RWPE2 (cell line): ENCODE results near the gene DNAJC18.

Experiments used
- ATAC-seq: fragments of 200-7000 bp; cut with Tn5 transposase; 3 replicates; pipeline ENCODE4 v1.9.1; 2021; ENCODE audit warnings: low read depth
- DNase-seq: peaks from one replicate; pipeline ENCODE4 v3.0.0-alpha.2; 2020; ENCODE audit warnings: low spot score
- H3K27ac ChIP-seq: fragments of 450-650 bp; 2 replicates; pipeline ENCODE4 v1.5.1; 2017; ENCODE audit warnings: mild to moderate bottlenecking; ENCODE audit not compliant: poor library complexity, severe bottlenecking
- H3K27me3 ChIP-seq: fragments of 250-450 bp; sonication (Bioruptor Pico); 2 replicates; pipeline ENCODE4 v1.5.1; 2021; ENCODE audit warnings: mild to moderate bottlenecking, moderate library complexity; ENCODE audit not compliant: insufficient read depth, poor library complexity, severe bottlenecking
- H3K36me3 ChIP-seq: fragments of 250-450 bp; sonication (Bioruptor Pico); 2 replicates; pipeline ENCODE4 v1.5.1; 2020; ENCODE audit warnings: low read depth, mild to moderate bottlenecking, moderate library complexity
- H3K4me1 ChIP-seq: fragments of 250-450 bp; sonication (Bioruptor Pico); 2 replicates; pipeline ENCODE4 v1.5.1; 2021; ENCODE audit warnings: mild to moderate bottlenecking, moderate library complexity; ENCODE audit not compliant: insufficient read depth, poor library complexity, severe bottlenecking
- H3K4me3 ChIP-seq: fragments of 250-450 bp; sonication (Bioruptor Pico); 2 replicates; pipeline ENCODE4 v1.5.1; 2021; ENCODE audit warnings: mild to moderate bottlenecking, moderate library complexity; ENCODE audit not compliant: severe bottlenecking
- H3K9me3 ChIP-seq: fragments of 250-450 bp; sonication (Bioruptor Pico); 2 replicates; pipeline ENCODE4 v1.5.1; 2021; ENCODE audit warnings: mild to moderate bottlenecking, moderate library complexity; ENCODE audit not compliant: severe bottlenecking
- CTCF ChIP-seq: fragments of 450-650 bp; IDR thresholded peaks from one replicate; pipeline ENCODE4 v1.5.1; 2017; ENCODE audit warnings: mild to moderate bottlenecking, moderate library complexity; ENCODE audit not compliant: poor library complexity, severe bottlenecking

Gene DNAJC18

GRCh38 chr5:139431706-139432105 is 7.6 kb downstream of the DNAJC18 start:
- ATAC-seq (peak; percentile 40; the same call in 1 of the 3 replicates), DNase-seq (no peak)
- H3K27me3 ChIP-seq = no peaks in the 10 kb centered on the region
- H3K36me3 ChIP-seq = peaks cover 4% of the 10 kb centered on the region; the same call in 1 of the 2 replicates
- H3K27ac ChIP-seq = no peak overlapping the region
- H3K4me1 ChIP-seq = no peaks in the 10 kb centered on the region
- TF ChIP-seq CTCF = no peak
- H3K4me3 ChIP-seq = no peak overlapping the region
- no peaks in the 10 kb centered on the region for H3K9me3 ChIP-seq

GRCh38 chr5:139430015-139430414 is 9.3 kb downstream of the DNAJC18 start:
- peaks cover 7% of the 10 kb centered on the region; the same call in 1 of the 2 replicates for H3K36me3 ChIP-seq
- ATAC-seq (no peak), DNase-seq (no peak)
- no peak overlapping the region for H3K27ac ChIP-seq
- no peaks in the 10 kb centered on the region for H3K9me3 ChIP-seq
- no peaks in the 10 kb centered on the region for H3K27me3 ChIP-seq
- TF ChIP-seq CTCF = no peak
- H3K4me1 ChIP-seq = no peaks in the 10 kb centered on the region
- no peak overlapping the region for H3K4me3 ChIP-seq

GRCh38 chr5:139426203-139426885 is 13.0 kb downstream of the DNAJC18 start:
- Histone ChIP-seq H3K4me3 (no peak overlapping the region), H3K27ac (no peak overlapping the region), H3K4me1 (no peaks in the 10 kb centered on the region), H3K27me3 (no peaks in the 10 kb centered on the region), H3K36me3 (peaks cover 5% of the 10 kb centered on the region; the same call in 1 of the 2 replicates), H3K9me3 (no peaks in the 10 kb centered on the region)
- no peak for TF ChIP-seq CTCF
- DNase-seq (no peak), ATAC-seq (0 out of 3 replicates have a peak, but pooled peaks have one; percentile 24)

GRCh38 chr5:139425497-139425896 is 13.8 kb downstream of the DNAJC18 start:
- DNase-seq (no peak), ATAC-seq (no peak)
- no peak for TF ChIP-seq CTCF
- peaks cover 9% of the 10 kb centered on the region for H3K36me3 ChIP-seq
- H3K9me3 ChIP-seq = no peaks in the 10 kb centered on the region
- no peaks in the 10 kb centered on the region for H3K27me3 ChIP-seq
- no peak overlapping the region for H3K4me3 ChIP-seq
- H3K4me1 ChIP-seq = no peaks in the 10 kb centered on the region
- no peak overlapping the region for H3K27ac ChIP-seq

GRCh38 chr5:139422307-139422893 is 16.9 kb downstream of the DNAJC18 start:
- no peak overlapping the region for H3K27ac ChIP-seq
- no peak overlapping the region for H3K4me3 ChIP-seq
- peak; percentile 98 for TF ChIP-seq CTCF
- H3K4me1 ChIP-seq = no peaks in the 10 kb centered on the region
- peaks cover 16% of the 10 kb centered on the region; the same call in 1 of the 2 replicates for H3K36me3 ChIP-seq
- no peak for DNase-seq
- no peaks in the 10 kb centered on the region for H3K27me3 ChIP-seq
- H3K9me3 ChIP-seq = no peaks in the 10 kb centered on the region
- peak; percentile 79 for ATAC-seq
